Mucosa of descending colon (tissue), 3 donors: ENCODE results near the gene TMEM259. TPM values are rescaled to one million over a fixed set of nuclear protein-coding genes. Genes with fewer than 3 reads are reported as not detected.

ENCODE experiments used
- ATAC-seq: fragments of 200-7000 bp; cut with Tn5 transposase; one replicate; pipeline ENCODE4 v1.9.1; 2020; ENCODE audit warnings: mild to moderate bottlenecking, moderate library complexity
- DNase-seq, 3 donors: peaks; one replicate each; pipeline ENCODE4 v3.0.0-alpha.2; 2020
- H3K36me3 ChIP-seq: fragments of 200-600 bp; one replicate; pipeline ENCODE4 v1.8.0; 2021; ENCODE audit warnings: low read depth, mild to moderate bottlenecking
- H3K4me1 ChIP-seq: fragments of 200-600 bp; one replicate; pipeline ENCODE4 v1.8.0; 2021; ENCODE audit warnings: low read depth, mild to moderate bottlenecking
- H3K4me3 ChIP-seq: fragments of 200-600 bp; one replicate; pipeline ENCODE4 v1.8.0; 2021; ENCODE audit warnings: mild to moderate bottlenecking
- H3K9me3 ChIP-seq: fragments of 200-600 bp; one replicate; pipeline ENCODE4 v1.8.0; 2021; ENCODE audit warnings: mild to moderate bottlenecking
- CTCF ChIP-seq: fragments of 200-600 bp; IDR thresholded peaks from one replicate; pipeline ENCODE4 v1.8.0; 2022; ENCODE audit warnings: antibody characterized with exemption, mild to moderate bottlenecking
- intact Hi-C, 2 donors: fragments of 100-400 bp; cut with DNase I in 1 of 2; cut with micrococcal nuclease in 1 of 2; formaldehyde crosslinking; loops; one replicate each; pipeline versions ENCODE4 v1.11.0 to v1.11.1; 2022; cut with DNase I, micrococcal nuclease
- total RNA-seq, 3 donors: library from RNA; stranded (reverse); fragmentation: NEBNext Ultra II Directional in 2 of 3; extraction: Animal tissue kit (Norgen Biotek cat#: 25700) in 2 of 3; gene quantifications; one replicate each; pipeline versions ENCODE4 v1.2.1 to v1.2.4, GENCODE V29; 2021 to 2023
- donor health status: DM: no; HTN: no; CAD: no; lungs with moderate emphysema.
- donor health status: DM: no; HTN: no; CAD: no.
- donor health status: DM: no; HTN: yes; CAD: no.

Gene TMEM259
- total RNA-seq, 3 donors from 2014 or later = 185 to 199 (median 190) TPM

DNA sequence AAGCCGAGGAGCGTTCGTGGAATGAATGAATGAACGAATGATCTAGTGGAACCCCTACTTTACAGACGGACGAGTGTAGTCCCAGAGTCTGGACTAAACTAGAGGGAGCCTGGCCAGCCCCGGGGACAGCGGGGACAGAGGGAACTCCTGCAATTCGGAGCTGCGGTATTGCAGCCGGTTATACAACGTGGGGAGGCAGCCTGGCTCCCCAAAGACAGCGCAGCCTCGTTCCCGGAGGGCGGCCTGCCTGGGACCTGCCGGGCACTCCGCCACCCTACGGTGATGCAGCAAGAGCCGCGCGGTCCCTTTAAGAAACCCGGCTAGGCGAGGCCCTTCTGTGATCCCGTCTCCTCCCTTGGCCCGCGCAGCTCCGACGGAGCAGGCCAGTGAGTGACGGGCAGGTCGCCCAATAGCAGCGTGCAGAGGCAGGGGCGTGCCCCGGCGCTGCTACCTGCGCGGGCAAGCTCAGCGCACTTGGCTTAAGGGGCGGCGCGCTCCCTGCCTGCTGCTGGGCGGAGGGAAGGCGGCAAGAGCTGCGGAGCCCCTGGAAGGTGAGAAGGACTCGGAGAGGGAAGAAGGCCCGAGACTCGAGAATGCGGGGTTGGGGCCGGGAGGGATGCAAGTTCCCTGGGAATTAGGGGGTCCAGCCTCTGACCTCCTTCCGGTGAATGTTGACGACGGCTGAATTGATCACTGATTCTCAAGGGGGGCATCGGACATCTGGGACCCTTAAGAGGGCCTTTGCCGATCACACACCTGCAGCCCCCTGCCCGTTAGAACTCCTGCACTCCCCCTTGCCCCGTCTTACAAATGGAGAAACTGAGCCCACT, 18.9 kb upstream of the TMEM259 start, which contains the start of gene ABCA7:
ABCA7 (plus strand) TSS at position 462 of the 830 bp plus-strand sequence. CDS start 1,255 bp downstream, outside the sequence.
- Histone ChIP-seq H3K4me1 (peaks cover 41% of the 10 kb centered on the region), H3K36me3 (no peaks in the 10 kb centered on the region), H3K9me3 (no peaks in the 10 kb centered on the region), H3K4me3 (peak within 1 kb of the TSS; percentile 19)
- intact Hi-C loops = no loop called here
- ATAC-seq (peak; percentile 83), DNase-seq (peak; percentile 99 to 100 (median 99))
- TF ChIP-seq CTCF = no peak

DNA sequence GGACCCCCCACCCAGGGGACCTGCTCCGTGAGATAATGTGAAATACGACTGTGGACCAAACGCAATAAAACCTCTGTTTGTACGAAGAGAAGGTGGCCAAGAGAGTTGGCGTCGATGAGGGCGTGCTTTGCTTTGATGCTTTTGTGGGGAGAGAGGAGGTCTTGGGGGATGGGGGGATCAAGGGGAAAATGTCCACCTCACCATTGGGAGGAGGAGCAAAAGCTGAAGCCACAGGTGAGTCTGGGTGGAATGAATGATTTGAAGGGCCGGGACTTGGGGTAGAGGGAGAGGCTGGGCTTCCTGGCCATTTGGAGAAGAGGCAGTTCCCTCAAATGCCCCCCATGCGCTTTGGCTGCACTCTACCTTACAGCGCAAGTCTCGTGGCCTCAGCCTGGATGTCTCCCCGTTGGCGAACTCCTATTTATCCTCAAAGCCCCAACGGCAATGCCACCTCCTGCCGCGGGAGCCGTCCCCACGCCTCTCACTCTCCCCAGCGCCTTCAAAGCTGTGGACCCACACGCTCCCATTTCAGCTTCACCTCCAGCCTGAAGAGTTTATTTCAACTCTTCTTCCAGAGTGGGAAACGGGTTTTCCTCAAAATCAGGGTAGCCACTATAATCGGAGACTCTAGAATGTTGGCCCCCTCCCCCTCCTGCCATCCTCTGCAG, 18.2 kb upstream of the TMEM259 start:
- Histone ChIP-seq H3K9me3 (no peaks in the 10 kb centered on the region), H3K4me3 (no peak overlapping the region), H3K36me3 (no peaks in the 10 kb centered on the region), H3K4me1 (peaks cover 41% of the 10 kb centered on the region)
- no peak for ATAC-seq
- intact Hi-C loops = no loop called here
- DNase-seq = peak in 2 of 3 donors; percentile 51 to 63
- TF ChIP-seq CTCF = no peak

DNA sequence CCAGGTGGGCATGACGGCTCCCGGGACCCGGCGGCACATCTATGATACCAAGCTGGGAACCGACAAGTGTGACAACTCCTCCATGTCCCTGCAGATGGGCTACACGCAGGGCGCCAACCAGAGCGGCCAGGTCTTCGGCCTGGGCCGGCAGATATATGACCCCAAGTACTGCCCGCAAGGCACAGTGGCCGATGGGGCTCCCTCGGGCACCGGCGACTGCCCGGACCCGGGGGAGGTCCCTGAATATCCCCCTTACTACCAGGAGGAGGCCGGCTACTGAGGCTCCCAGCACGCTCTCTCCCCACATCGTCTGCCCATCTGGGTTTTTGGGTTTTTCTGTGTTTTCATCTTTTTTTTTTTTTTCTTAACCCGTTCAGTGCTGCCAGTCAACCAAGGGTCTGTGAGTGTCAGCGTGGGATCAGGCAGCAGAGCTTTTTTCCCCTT, 16.7 kb upstream of the TMEM259 start:
- no peaks in the 10 kb centered on the region for H3K36me3 ChIP-seq
- ATAC-seq (no peak), DNase-seq (peak in 2 of 3 donors; percentile 46 to 67)
- no peaks in the 10 kb centered on the region for H3K9me3 ChIP-seq
- no peak overlapping the region for H3K4me3 ChIP-seq
- TF ChIP-seq CTCF = no peak
- intact Hi-C loops = no loop called here
- peaks cover 34% of the 10 kb centered on the region for H3K4me1 ChIP-seq

DNA sequence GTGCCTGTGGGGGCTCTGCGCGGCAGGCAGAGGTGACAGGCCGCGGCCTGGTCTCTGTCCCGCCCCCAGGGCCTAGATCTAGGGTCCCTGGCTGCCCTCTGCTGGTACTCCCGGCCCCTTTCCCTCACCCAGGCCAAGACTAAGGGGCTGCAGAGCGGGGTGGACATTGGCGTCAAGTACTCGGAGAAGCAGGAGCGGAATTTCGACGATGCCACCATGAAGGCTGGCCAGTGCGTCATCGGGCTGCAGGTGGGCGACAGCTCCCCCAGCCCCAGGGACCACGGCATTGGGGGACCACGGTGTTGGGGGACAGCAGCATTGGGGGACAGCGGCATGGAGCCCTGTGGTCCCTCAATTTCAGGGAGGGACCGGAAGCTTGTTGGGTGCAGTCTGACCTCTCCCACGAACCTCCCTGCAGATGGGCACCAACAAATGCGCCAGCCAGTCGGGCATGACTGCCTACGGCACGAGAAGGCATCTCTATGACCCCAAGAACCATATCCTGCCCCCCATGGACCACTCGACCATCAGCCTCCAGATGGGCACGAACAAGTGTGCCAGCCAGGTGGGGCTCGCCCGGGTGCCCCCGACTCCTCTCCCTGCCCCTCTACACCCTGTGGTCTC, 15.2 kb upstream of the TMEM259 start:
- intact Hi-C loops = no loop called here
- no peak for ATAC-seq
- Histone ChIP-seq H3K9me3 (no peaks in the 10 kb centered on the region), H3K36me3 (no peaks in the 10 kb centered on the region), H3K4me1 (peaks cover 21% of the 10 kb centered on the region), H3K4me3 (no peak overlapping the region)
- peak in 1 of 3 donors; percentile 53 for DNase-seq
- no peak for TF ChIP-seq CTCF

DNA sequence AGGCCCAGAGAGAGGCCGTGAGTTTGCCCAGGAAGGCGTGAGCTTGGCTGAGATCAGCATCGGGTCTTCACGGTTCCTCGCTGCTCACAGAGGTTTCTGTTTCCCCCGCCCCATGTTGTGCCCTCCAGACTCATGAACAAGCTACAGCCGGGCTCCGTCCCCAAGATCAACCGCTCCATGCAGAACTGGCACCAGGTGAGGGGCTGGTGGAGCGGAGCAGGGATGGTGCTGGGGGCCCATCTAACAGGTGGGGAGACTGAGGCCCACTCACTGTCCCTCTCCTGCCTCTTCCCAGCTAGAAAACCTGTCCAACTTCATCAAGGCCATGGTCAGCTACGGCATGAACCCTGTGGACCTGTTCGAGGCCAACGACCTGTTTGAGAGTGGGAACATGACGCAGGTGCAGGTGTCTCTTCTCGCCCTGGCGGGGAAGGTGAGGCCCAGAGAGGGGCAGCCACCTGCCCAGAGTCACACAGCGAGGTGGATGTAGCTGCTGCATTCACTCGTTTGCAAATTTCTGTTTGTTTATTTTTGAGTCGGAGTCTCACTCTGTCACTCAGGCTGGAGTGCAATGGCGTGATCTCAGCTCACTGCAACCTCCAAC, 11.4 kb upstream of the TMEM259 start:
- intact Hi-C loops = no loop called here
- no peaks in the 10 kb centered on the region for H3K9me3 ChIP-seq

More for the DNA sequence above, 11.4 kb upstream of the TMEM259 start:
- Histone ChIP-seq H3K4me1 (peaks cover 20% of the 10 kb centered on the region), H3K4me3 (no peak overlapping the region), H3K36me3 (no peaks in the 10 kb centered on the region)
- TF ChIP-seq CTCF = no peak
- DNase-seq (peak in 1 of 3 donors; percentile 53), ATAC-seq (no peak)
